H1 (cell line): Measurements from ENCODE around the gene CCN6. TPM values are rescaled to one million over a fixed set of nuclear protein-coding genes. Genes with fewer than 3 reads are reported as not detected.

ENCODE experiments used
- ATF2 ChIP-seq: IDR thresholded peaks from 2 replicates; pipeline ENCODE4 v1.6.1; 2012; ENCODE audit warnings: low read length, inconsistent platforms
- ATF3 ChIP-seq: IDR thresholded peaks from 2 replicates; pipeline ENCODE4 v1.6.1; 2011; ENCODE audit warnings: low read depth, mild to moderate bottlenecking, low read length; ENCODE audit not compliant: insufficient read depth
- CBX5 ChIP-seq: fragments of 300-800, 300-1000 bp; sonication (generic); IDR thresholded peaks from 2 replicates; pipeline ENCODE4 v1.7.1; 2016; ENCODE audit warnings: antibody characterized with exemption, low read length, low read depth
- CHD1 ChIP-seq: IDR thresholded peaks from 2 replicates; pipeline ENCODE4 v1.6.1; 2012; ENCODE audit warnings: low read depth, low read length, improper control_type of control experiment
- CHD2 ChIP-seq: IDR thresholded peaks from 2 replicates; pipeline ENCODE4 v1.6.1; 2012; ENCODE audit warnings: low read length, improper control_type of control experiment
- CREB1 ChIP-seq: IDR thresholded peaks from 2 replicates; pipeline ENCODE4 v1.6.1; 2012; ENCODE audit warnings: inconsistent platforms
- EGR1 ChIP-seq: IDR thresholded peaks from 2 replicates; pipeline ENCODE4 v1.6.1; 2011; ENCODE audit warnings: low read depth, low read length, borderline replicate concordance
- GABPA ChIP-seq: IDR thresholded peaks from 2 replicates; pipeline ENCODE4 v1.6.1; 2011; ENCODE audit warnings: mild to moderate bottlenecking, low read length, moderate library complexity, borderline replicate concordance; ENCODE audit not compliant: insufficient read depth
- GTF2F1 ChIP-seq: IDR thresholded peaks from 2 replicates; pipeline ENCODE4 v1.6.1; 2012; ENCODE audit warnings: low read depth, low read length, improper control_type of control experiment, borderline replicate concordance
- HDAC2 ChIP-seq, 2 experiments: fragments of 300-600 bp in 1 of 2; sonication (generic) in 1 of 2; IDR thresholded peaks; 2 replicates each; pipeline ENCODE4 v1.6.1; 2011 to 2012; ENCODE audit warnings: low read depth in 2 of 2, low read length in 2 of 2, mild to moderate bottlenecking in 2 of 2, moderate library complexity in 2 of 2, borderline replicate concordance in 1 of 2, inconsistent platforms in 1 of 2
- JUND ChIP-seq: IDR thresholded peaks from 2 replicates; pipeline ENCODE4 v1.6.1; 2011; ENCODE audit warnings: mild to moderate bottlenecking, improper control_type of control experiment, low read length
- KDM4A ChIP-seq: IDR thresholded peaks from one replicate; pipeline ENCODE4 v1.7.1; 2012; ENCODE audit warnings: low read depth, mild to moderate bottlenecking, moderate library complexity, low read length, inconsistent platforms; ENCODE audit not compliant: severe bottlenecking
- PHF8 ChIP-seq: fragments of 200-600 bp; sonication (generic); conservative IDR thresholded peaks from 2 replicates; pipeline ENCODE4 v1.7.1; 2012; ENCODE audit warnings: low read depth, mild to moderate bottlenecking, inconsistent platforms, low read length, moderate library complexity
- RAD21 ChIP-seq, 2 experiments: IDR thresholded peaks in 1 of 2; conservative IDR thresholded peaks in 1 of 2; 2 replicates each; pipeline ENCODE4 v1.6.1; 2011; ENCODE audit warnings: low read depth in 2 of 2, low read length in 2 of 2, improper control_type of control experiment in 1 of 2, inconsistent platforms in 1 of 2, mild to moderate bottlenecking in 1 of 2, moderate library complexity in 1 of 2
- RBBP5 ChIP-seq: IDR thresholded peaks from 2 replicates; pipeline ENCODE4 v1.7.1; 2012; ENCODE audit warnings: low read depth, mild to moderate bottlenecking, inconsistent platforms, low read length, moderate library complexity, borderline replicate concordance
- TAF1 ChIP-seq: IDR thresholded peaks from 2 replicates; pipeline ENCODE4 v1.6.1; 2011; ENCODE audit warnings: mild to moderate bottlenecking, low read depth, low read length
- USF2 ChIP-seq: IDR thresholded peaks from 2 replicates; pipeline ENCODE4 v1.6.1; 2011; ENCODE audit warnings: low read length, improper control_type of control experiment
- YY1 ChIP-seq: IDR thresholded peaks from 2 replicates; pipeline ENCODE4 v1.6.1; 2011; ENCODE audit warnings: low read depth, mild to moderate bottlenecking, low read length
- polyA plus RNA-seq, 7 experiments: library from polyadenylated mRNA; depleted of rRNA in 3 of 7; stranded (reverse) in 5 of 7; unstranded in 2 of 7; fragments of >200 nt in 5 of 7; fragments of 200-250 nt in 2 of 7; gene quantifications; 1 replicate in 5 of 7; 2 replicates in 1 of 7; 4 replicates in 1 of 7; pipeline versions ENCODE4 v1.2.1 to v1.2.3, GENCODE V29; 2011 to 2013; ENCODE audit warnings: missing spikeins in 2 of 7, mixed read lengths in 2 of 7
- total RNA-seq: library from RNA; stranded (reverse); fragmentation: NEBNext Ultra II Directional; extraction: Animal tissue kit (Norgen Biotek cat#: 25700); gene quantifications from 2 replicates; pipeline ENCODE4 v1.2.1, GENCODE V29; 2021

The CCN6 gene
- total and polyA plus RNA-seq, 2 of the 8 experiments (the other 6 are each of a cell fraction or from before 2014, with no cell fraction given) = not detected

- TF ChIP-seq USF2 (0 out of 2 replicates have a peak, but pooled peaks have one; percentile 8), RBBP5 (peak; percentile 43; the same call in 1 of the 2 replicates), JUND (peak; percentile 43; the same call in 1 of the 2 replicates), EGR1 (no peak), CREB1 (peak; percentile 68), HDAC2 (IDR thresholded peaks at IDR 0.05; ENCODE audit: borderline replicate concordance in 1 of 2, low read depth in 2 of 2, low read length in 2 of 2) (peak; percentile 33 to 62; a peak in 1 of 4 replicates), PHF8 (no peak; the same call in none of the 2 replicates), ATF2 (peak; percentile 78), RAD21 (IDR thresholded peaks at IDR 0.05 in 1 of 2, conservative IDR thresholded peaks at IDR 0.05 in 1 of 2; ENCODE audit: low read depth in 2 of 2, low read length in 2 of 2) (peak; percentile 98 to 99), CHD2 (peak; percentile 53; the same call in 1 of the 2 replicates), CHD1 (no peak), YY1 (peak; percentile 91), TAF1 (peak; percentile 75), GABPA (no peak), KDM4A (peak; percentile 35), ATF3 (0 out of 2 replicates have a peak, but pooled peaks have one; percentile 18), CBX5 (no peak), GTF2F1 (0 out of 2 replicates have a peak, but pooled peaks have one; percentile 52)
Observed at GRCh38 chr6:112043032-112044007, 10.6 kb upstream of the CCN6 start (continued).
